ENCODE results near the gene EIF2AK3.
"Not testable (repeated sequence)": the region's sequence is repeated elsewhere in the genome, so short reads cannot be mapped to it uniquely, and the experiment has no call there.

The EIF2AK3 gene

GRCh38 chr2:88560619-88561307, 66.5 kb downstream of the EIF2AK3 start:
- no peak overlapping the region for H3K27ac ChIP-seq (ENCODE audit: low read depth, low read length)

GRCh38 chr2:88557290-88557689, 70.0 kb downstream of the EIF2AK3 start:
- Histone ChIP-seq H3K9ac (ENCODE audit: low read length) (no peak overlapping the region), H3K4me1 (ENCODE audit: insufficient read depth, low read length) (no peaks in the 10 kb centered on the region), H3K27me3 (ENCODE audit: control insufficient read depth in 1 of 2, insufficient read depth in 2 of 2, low read length in 2 of 2) (no peaks in the 10 kb centered on the region), H3K4me3 (ENCODE audit: low read depth in 1 of 2, low read length in 2 of 2) (no peak overlapping the region), H3K27ac (ENCODE audit: low read depth, low read length) (no peak overlapping the region), H3K9me3 (ENCODE audit: low read length) (no peaks in the 10 kb centered on the region), H3K36me3 (ENCODE audit: insufficient read depth, low read length) (peaks cover 27% of the 10 kb centered on the region)

More at GRCh38 chr2:88560619-88561307, 66.5 kb downstream of the EIF2AK3 start:
- Histone ChIP-seq H3K9ac (ENCODE audit: low read length) (no peak overlapping the region), H3K36me3 (ENCODE audit: insufficient read depth, low read length) (peaks cover 34% of the 10 kb centered on the region), H3K27me3 (ENCODE audit: control insufficient read depth in 1 of 2, insufficient read depth in 2 of 2, low read length in 2 of 2) (no peaks in the 10 kb centered on the region), H3K4me1 (ENCODE audit: insufficient read depth, low read length) (no peaks in the 10 kb centered on the region), H3K4me3 (ENCODE audit: low read depth in 1 of 2, low read length in 2 of 2) (no peak overlapping the region), H3K9me3 (ENCODE audit: low read length) (no peaks in the 10 kb centered on the region)

GRCh38 chr2:88556026-88556425, 71.2 kb downstream of the EIF2AK3 start:
- Histone ChIP-seq H3K9ac (ENCODE audit: low read length) (no peak overlapping the region), H3K4me1 (ENCODE audit: insufficient read depth, low read length) (no peaks in the 10 kb centered on the region), H3K36me3 (ENCODE audit: insufficient read depth, low read length) (peaks cover 27% of the 10 kb centered on the region), H3K27me3 (ENCODE audit: control insufficient read depth in 1 of 2, insufficient read depth in 2 of 2, low read length in 2 of 2) (no peaks in the 10 kb centered on the region), H3K27ac (ENCODE audit: low read depth, low read length) (no peak overlapping the region), H3K4me3 (ENCODE audit: low read depth in 1 of 2, low read length in 2 of 2) (no peak overlapping the region), H3K9me3 (ENCODE audit: low read length) (no peaks in the 10 kb centered on the region)

GRCh38 chr2:88554189-88554588, 73.1 kb downstream of the EIF2AK3 start:
- Histone ChIP-seq H3K36me3 (ENCODE audit: insufficient read depth, low read length) (peaks cover 23% of the 10 kb centered on the region), H3K4me1 (ENCODE audit: insufficient read depth, low read length) (no peaks in the 10 kb centered on the region), H3K27me3 (ENCODE audit: control insufficient read depth in 1 of 2, insufficient read depth in 2 of 2, low read length in 2 of 2) (peaks cover 0 to 7% of the 10 kb centered on the region in 2 donors), H3K9ac (ENCODE audit: low read length) (no peak overlapping the region), H3K27ac (ENCODE audit: low read depth, low read length) (no peak overlapping the region), H3K9me3 (ENCODE audit: low read length) (no peaks in the 10 kb centered on the region), H3K4me3 (ENCODE audit: low read depth in 1 of 2, low read length in 2 of 2) (no peak overlapping the region)

DNA sequence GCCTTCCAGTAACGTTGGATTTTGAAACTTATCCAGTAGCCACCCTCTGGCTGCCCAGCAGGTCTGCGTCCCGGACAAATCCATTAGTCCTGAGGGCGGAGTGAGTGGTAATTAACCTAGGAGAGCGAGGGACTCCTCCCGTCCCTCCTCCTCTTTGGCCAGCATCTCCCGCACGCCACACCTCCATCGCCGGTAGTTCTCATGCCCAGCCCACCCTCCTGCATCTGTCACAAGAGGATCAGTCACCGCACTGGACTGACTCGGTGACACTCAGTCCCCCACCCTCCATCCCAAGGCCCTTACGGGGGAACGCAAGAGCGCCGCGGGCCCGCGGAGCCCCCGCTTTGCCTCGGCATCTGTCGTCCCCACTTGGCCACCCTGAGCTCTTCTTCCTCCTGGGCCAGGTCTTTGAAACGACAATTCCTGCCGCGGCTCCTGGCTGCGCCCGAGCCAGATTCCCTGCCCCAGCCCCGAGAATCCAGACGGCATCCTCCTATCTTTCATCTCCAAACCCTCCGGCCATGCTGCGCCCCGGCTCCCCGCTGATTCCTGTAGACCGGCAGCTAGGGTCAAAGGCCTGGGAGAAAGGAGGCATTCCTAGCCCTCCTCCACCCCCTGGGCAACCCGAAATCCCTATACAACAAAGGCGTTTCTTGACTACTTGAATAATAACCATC, 77.5 kb downstream of the EIF2AK3 start:
- no peak overlapping the region for H3K4me3 ChIP-seq (ENCODE audit: low read depth in 1 of 2, low read length in 2 of 2)
- H3K4me1 ChIP-seq (ENCODE audit: insufficient read depth, low read length), result no peaks in the 10 kb centered on the region
- no peak overlapping the region for H3K27ac ChIP-seq (ENCODE audit: low read depth, low read length)
- H3K27me3 ChIP-seq (ENCODE audit: control insufficient read depth in 1 of 2, insufficient read depth in 2 of 2, low read length in 2 of 2), result peaks cover 0 to 7% of the 10 kb centered on the region in 2 donors
- no peaks in the 10 kb centered on the region for H3K36me3 ChIP-seq (ENCODE audit: insufficient read depth, low read length)
- H3K9me3 ChIP-seq (ENCODE audit: low read length), result no peaks in the 10 kb centered on the region
- no peak overlapping the region for H3K9ac ChIP-seq (ENCODE audit: low read length)

DNA sequence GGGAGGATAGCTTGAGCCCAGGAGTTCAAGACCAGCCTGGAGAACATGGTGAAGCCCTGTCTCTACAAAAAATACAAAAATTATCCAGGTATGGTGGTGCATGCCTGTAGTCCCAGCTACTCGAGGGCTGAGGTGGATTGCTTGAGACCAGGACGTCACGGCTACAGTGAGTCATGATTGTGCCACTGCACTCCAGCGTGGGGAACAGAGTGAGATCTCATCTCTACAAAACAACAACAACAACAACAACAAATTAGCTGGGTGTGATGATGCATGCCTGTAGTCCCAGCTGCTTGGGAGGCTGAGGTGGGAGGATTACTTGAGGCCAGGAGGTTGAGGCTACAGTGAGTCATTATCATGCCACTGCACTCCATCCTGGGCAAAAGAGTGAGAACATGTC, 81.0 kb downstream of the EIF2AK3 start:
- H3K27ac ChIP-seq (ENCODE audit: low read depth, low read length); H3K9ac ChIP-seq (ENCODE audit: low read length); H3K4me3 ChIP-seq (ENCODE audit: low read depth in 1 of 2, low read length in 2 of 2); H3K36me3 ChIP-seq (ENCODE audit: insufficient read depth, low read length); H3K27me3 ChIP-seq (ENCODE audit: control insufficient read depth in 1 of 2, insufficient read depth in 2 of 2, low read length in 2 of 2); H3K9me3 ChIP-seq (ENCODE audit: low read length); H3K4me1 ChIP-seq (ENCODE audit: insufficient read depth, low read length): not testable (repeated sequence)

GRCh38 chr2:88545118-88545517, 82.1 kb downstream of the EIF2AK3 start:
- Histone ChIP-seq H3K27ac (ENCODE audit: low read depth, low read length) (no peak overlapping the region), H3K4me1 (ENCODE audit: insufficient read depth, low read length) (no peaks in the 10 kb centered on the region), H3K9ac (ENCODE audit: low read length) (no peak overlapping the region), H3K4me3 (ENCODE audit: low read depth in 1 of 2, low read length in 2 of 2) (no peak overlapping the region), H3K27me3 (ENCODE audit: control insufficient read depth in 1 of 2, insufficient read depth in 2 of 2, low read length in 2 of 2) (peaks cover 0 to 7% of the 10 kb centered on the region in 2 donors), H3K36me3 (ENCODE audit: insufficient read depth, low read length) (no peaks in the 10 kb centered on the region), H3K9me3 (ENCODE audit: low read length) (no peaks in the 10 kb centered on the region)

- Histone ChIP-seq H3K9me3 (ENCODE audit: low read length) (no peaks in the 10 kb centered on the region), H3K27me3 (ENCODE audit: control insufficient read depth in 1 of 2, insufficient read depth in 2 of 2, low read length in 2 of 2) (no peaks in the 10 kb centered on the region), H3K4me1 (ENCODE audit: insufficient read depth, low read length) (no peaks in the 10 kb centered on the region), H3K27ac (ENCODE audit: low read depth, low read length) (no peak overlapping the region), H3K4me3 (ENCODE audit: low read depth in 1 of 2, low read length in 2 of 2) (no peak overlapping the region), H3K9ac (ENCODE audit: low read length) (no peak overlapping the region), H3K36me3 (ENCODE audit: insufficient read depth, low read length) (no peaks in the 10 kb centered on the region)
Observed at GRCh38 chr2:88543541-88544057, 83.7 kb downstream of the EIF2AK3 start.

GRCh38 chr2:88542668-88543067, 84.6 kb downstream of the EIF2AK3 start:
- Histone ChIP-seq H3K27me3 (ENCODE audit: control insufficient read depth in 1 of 2, insufficient read depth in 2 of 2, low read length in 2 of 2) (no peaks in the 10 kb centered on the region), H3K36me3 (ENCODE audit: insufficient read depth, low read length) (no peaks in the 10 kb centered on the region), H3K9ac (ENCODE audit: low read length) (no peak overlapping the region), H3K4me1 (ENCODE audit: insufficient read depth, low read length) (no peaks in the 10 kb centered on the region), H3K4me3 (ENCODE audit: low read depth in 1 of 2, low read length in 2 of 2) (no peak overlapping the region), H3K27ac (ENCODE audit: low read depth, low read length) (no peak overlapping the region), H3K9me3 (ENCODE audit: low read length) (no peaks in the 10 kb centered on the region)

GRCh38 chr2:88540346-88540745, 86.9 kb downstream of the EIF2AK3 start:
- no peak overlapping the region for H3K27ac ChIP-seq (ENCODE audit: low read depth, low read length)
- no peaks in the 10 kb centered on the region for H3K4me1 ChIP-seq (ENCODE audit: insufficient read depth, low read length)
- no peak overlapping the region for H3K9ac ChIP-seq (ENCODE audit: low read length)
- H3K4me3 ChIP-seq (ENCODE audit: low read depth in 1 of 2, low read length in 2 of 2), result no peak overlapping the region
- H3K36me3 ChIP-seq (ENCODE audit: insufficient read depth, low read length), result no peaks in the 10 kb centered on the region
- H3K27me3 ChIP-seq (ENCODE audit: control insufficient read depth in 1 of 2, insufficient read depth in 2 of 2, low read length in 2 of 2), result no peaks in the 10 kb centered on the region
- no peaks in the 10 kb centered on the region for H3K9me3 ChIP-seq (ENCODE audit: low read length)

DNA sequence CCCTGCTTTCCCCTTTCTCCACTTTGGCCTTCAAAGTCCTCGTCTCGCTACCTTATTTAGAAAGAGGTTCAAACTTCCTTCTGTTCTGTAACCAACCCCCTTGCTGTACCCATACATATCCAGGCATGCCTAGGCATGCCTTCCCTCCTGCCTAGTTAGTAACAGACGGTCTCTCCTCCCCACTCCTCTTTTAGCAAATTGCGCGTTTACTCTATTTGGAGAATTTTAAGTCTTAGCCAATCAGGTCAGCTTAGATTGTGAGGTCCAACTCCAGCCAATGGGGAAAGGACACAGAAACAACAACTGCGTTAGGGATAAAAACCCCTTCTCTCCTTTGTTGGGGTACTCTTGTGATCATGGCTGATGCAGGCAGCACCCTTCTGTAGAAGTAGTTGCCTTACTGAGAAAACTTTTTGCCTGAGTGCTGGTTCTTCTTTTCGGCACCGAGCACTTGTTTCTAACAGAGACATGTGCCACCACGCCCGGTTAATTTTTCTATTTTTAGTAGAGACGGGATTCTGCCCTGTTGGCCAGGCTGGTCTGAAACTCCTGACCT, 88.8 kb downstream of the EIF2AK3 start:
- H3K27me3 ChIP-seq (ENCODE audit: control insufficient read depth in 1 of 2, insufficient read depth in 2 of 2, low read length in 2 of 2), result no peaks in the 10 kb centered on the region
- H3K27ac ChIP-seq (ENCODE audit: low read depth, low read length), result no peak overlapping the region
- H3K9ac ChIP-seq (ENCODE audit: low read length), result no peak overlapping the region
- H3K4me1 ChIP-seq (ENCODE audit: insufficient read depth, low read length), result no peaks in the 10 kb centered on the region
- H3K4me3 ChIP-seq (ENCODE audit: low read depth in 1 of 2, low read length in 2 of 2), result no peak overlapping the region
- no peaks in the 10 kb centered on the region for H3K36me3 ChIP-seq (ENCODE audit: insufficient read depth, low read length)
- H3K9me3 ChIP-seq (ENCODE audit: low read length), result no peaks in the 10 kb centered on the region

All from muscle layer of colon (tissue), 2 donors.